Tibial nerve (tissue), 4 donors: ENCODE measurements around the gene TMEM109.

Source experiments
- CTCF ChIP-seq, 5 experiments: fragments of 200-600 bp in 3 of 5; fragments of 450-650 bp in 2 of 5; sonication (generic) in 3 of 5; IDR thresholded peaks; one replicate each; pipeline ENCODE4 v1.5.1; 2016 to 2019; ENCODE audit warnings: antibody characterized with exemption in 5 of 5, mild to moderate bottlenecking in 3 of 5, moderate library complexity in 2 of 5
- EP300 ChIP-seq, 2 donors: sonication (generic); formaldehyde crosslinking; IDR thresholded peaks; one replicate each; pipeline ENCODE4 v1.6.1; 2017; ENCODE audit warnings: antibody characterized with exemption in 2 of 2, mild to moderate bottlenecking in 1 of 2
- POLR2A ChIP-seq, 2 donors: fragments of 450-650 bp; IDR thresholded peaks; one replicate each; pipeline ENCODE4 v1.6.1; 2017; ENCODE audit warnings: antibody characterized with exemption in 2 of 2, mild to moderate bottlenecking in 2 of 2, moderate library complexity in 2 of 2

- TF ChIP-seq CTCF (IDR thresholded peaks at IDR 0.05), result no peak
- TF ChIP-seq POLR2A (IDR thresholded peaks at IDR 0.05), result no peak
- no peak for TF ChIP-seq EP300 (IDR thresholded peaks at IDR 0.05)
These were observed 9.4 kb downstream of the TMEM109 start for GRCh38 chr11:60923326-60923725.
